HG03060 (cell line): ENCODE measurements around the gene LPCAT2.

Experiments
- ATAC-seq: cut with Tn5 transposase; IDR thresholded peaks from one replicate; pipeline ENCODE4 v1.9.1; 2021; ENCODE audit warnings: low read depth, moderate number of reproducible peaks; ENCODE audit not compliant: unreplicated experiment

Gene LPCAT2

GRCh38 chr16:55540221-55540620 lies 31.3 kb downstream of the LPCAT2 start:
- ATAC-seq, result no peak

- no peak for ATAC-seq
Observed at GRCh38 chr16:55542459-55543082, 33.7 kb downstream of the LPCAT2 start.

- no peak for ATAC-seq
Observed at GRCh38 chr16:55543472-55543871, 34.6 kb downstream of the LPCAT2 start.

GRCh38 chr16:55552621-55553020 lies 43.7 kb downstream of the LPCAT2 start:
- no peak for ATAC-seq

GRCh38 chr16:55555436-55555835 lies 46.6 kb downstream of the LPCAT2 start:
- ATAC-seq, result no peak

GRCh38 chr16:55557186-55557585 lies 48.3 kb downstream of the LPCAT2 start:
- no peak for ATAC-seq

GRCh38 chr16:55559233-55559632 lies 50.4 kb downstream of the LPCAT2 start:
- no peak for ATAC-seq

GRCh38 chr16:55559933-55560516 lies 51.2 kb downstream of the LPCAT2 start:
- ATAC-seq, result no peak

- ATAC-seq, result no peak
Observed at GRCh38 chr16:55561319-55561848, 52.5 kb downstream of the LPCAT2 start.

GRCh38 chr16:55562936-55563335 lies 54.1 kb downstream of the LPCAT2 start:
- no peak for ATAC-seq

- no peak for ATAC-seq
Observed at GRCh38 chr16:55563797-55564196, 54.9 kb downstream of the LPCAT2 start.

GRCh38 chr16:55565086-55565485 lies 56.2 kb downstream of the LPCAT2 start:
- no peak for ATAC-seq

- no peak for ATAC-seq
Observed at GRCh38 chr16:55566432-55567175, 57.7 kb downstream of the LPCAT2 start, which contains the start of gene CAPNS2. Gene CAPNS2 (plus strand): TSS chr16:55566684. CDS start chr16:55566757, 73 bp downstream.

- no peak for ATAC-seq
Observed at GRCh38 chr16:55567382-55567781, 58.5 kb downstream of the LPCAT2 start.

- no peak for ATAC-seq
Observed at GRCh38 chr16:55568207-55568606, 59.3 kb downstream of the LPCAT2 start.

GRCh38 chr16:55569025-55569424 lies 60.2 kb downstream of the LPCAT2 start:
- ATAC-seq, result no peak

GRCh38 chr16:55570159-55570558 lies 61.3 kb downstream of the LPCAT2 start:
- no peak for ATAC-seq

- no peak for ATAC-seq
Observed at GRCh38 chr16:55571191-55571897, 62.5 kb downstream of the LPCAT2 start.

GRCh38 chr16:55572439-55572838 lies 63.6 kb downstream of the LPCAT2 start:
- no peak for ATAC-seq

GRCh38 chr16:55574811-55575210 lies 65.9 kb downstream of the LPCAT2 start:
- ATAC-seq, result no peak

GRCh38 chr16:55575496-55575895 lies 66.6 kb downstream of the LPCAT2 start:
- ATAC-seq, result no peak
